Brain microvascular endothelial cell (primary cell): Measurements from ENCODE around the gene GCHFR.

Experiments used
- DNase-seq: peaks from one replicate; pipeline ENCODE4 v3.0.0-alpha.2; 2020
- H3K27ac ChIP-seq: fragments of 250-450 bp; sonication (Bioruptor Pico); 2 replicates; pipeline ENCODE4 v1.5.1; 2020; ENCODE audit warnings: mild to moderate bottlenecking, moderate library complexity
- H3K27me3 ChIP-seq: fragments of 250-450 bp; sonication (Bioruptor Pico); replicated peaks from 2 replicates; pipeline ENCODE4 v1.5.1; 2020; ENCODE audit warnings: mild to moderate bottlenecking
- H3K36me3 ChIP-seq: fragments of 250-450 bp; sonication (Bioruptor Pico); replicated peaks from 2 replicates; pipeline ENCODE4 v1.5.1; 2020; ENCODE audit warnings: mild to moderate bottlenecking
- H3K4me3 ChIP-seq: 2 replicates; pipeline ENCODE4 v1.5.1; 2011; ENCODE audit warnings: low read depth, mild to moderate bottlenecking, control low read depth, low read length, moderate library complexity
- CTCF ChIP-seq: IDR thresholded peaks from 2 replicates; pipeline ENCODE4 v1.5.1; 2011; ENCODE audit warnings: low read depth, mild to moderate bottlenecking, moderate library complexity, low read length, control low read depth, inconsistent platforms; ENCODE audit errors: missing control alignments
- in situ Hi-C: cut with HindIII; loops from 2 replicates; pipeline ENCODE4 v1.10.0; 2017; ENCODE audit warnings: low sequenced_read_pairs, low pct_ligation_motif_present

The GCHFR gene

GRCh38 chr15:40806672-40807027 lies 42.8 kb downstream of the GCHFR start:
- Histone ChIP-seq H3K27me3 (no peaks in the 10 kb centered on the region), H3K4me3 (peak overlapping the region; percentile 100), H3K27ac (no peak overlapping the region), H3K36me3 (peaks cover 5% of the 10 kb centered on the region)
- in situ Hi-C loops, result no loop called here
- no peak for DNase-seq
- no peak for TF ChIP-seq CTCF

- no peaks in the 10 kb centered on the region for H3K27me3 ChIP-seq
- peaks cover 5% of the 10 kb centered on the region for H3K36me3 ChIP-seq
- DNase-seq, result peak; percentile 98
- in situ Hi-C loops, result no loop called here
- TF ChIP-seq CTCF, result peak; percentile 7
- peak within 1 kb of the TSS; percentile 100 for H3K4me3 ChIP-seq
- peak within 1 kb of the TSS; percentile 45 for H3K27ac ChIP-seq
Observed at GRCh38 chr15:40807028-40807887, 43.4 kb downstream of the GCHFR start, which contains the start of the genes DNAJC17 and ZFYVE19. Gene DNAJC17 (minus strand): TSS chr15:40807473. CDS start chr15:40807446, 27 bp downstream. Gene ZFYVE19 (plus strand): TSS chr15:40807089. CDS start chr15:40807590, 501 bp downstream.

GRCh38 chr15:40807888-40808461 lies 44.1 kb downstream of the GCHFR start:
- H3K36me3 ChIP-seq, result peaks cover 5% of the 10 kb centered on the region
- DNase-seq, result peak; percentile 18
- peak overlapping the region; percentile 100 for H3K4me3 ChIP-seq
- in situ Hi-C loops, result no loop called here
- H3K27me3 ChIP-seq, result no peaks in the 10 kb centered on the region
- H3K27ac ChIP-seq, result no peak overlapping the region
- TF ChIP-seq CTCF, result no peak

- Histone ChIP-seq H3K27ac (no peak overlapping the region), H3K4me3 (no peak overlapping the region), H3K36me3 (peaks cover 9% of the 10 kb centered on the region), H3K27me3 (no peaks in the 10 kb centered on the region)
- in situ Hi-C loops, result no loop called here
- no peak for DNase-seq
- no peak for TF ChIP-seq CTCF
Observed at GRCh38 chr15:40808861-40809450, 45.1 kb downstream of the GCHFR start.

- Histone ChIP-seq H3K27me3 (no peaks in the 10 kb centered on the region), H3K27ac (no peak overlapping the region), H3K36me3 (peaks cover 9% of the 10 kb centered on the region), H3K4me3 (no peak overlapping the region)
- in situ Hi-C loops, result no loop called here
- no peak for TF ChIP-seq CTCF
- no peak for DNase-seq
Observed at GRCh38 chr15:40812721-40813425, 49.0 kb downstream of the GCHFR start.
